Right atrium auricular region (tissue), 2 donors: ENCODE data around the gene CD58. TPM values are rescaled to one million over a fixed set of nuclear protein-coding genes. Genes with fewer than 3 reads are reported as not detected.
"Not testable (repeated sequence)": the region's sequence is repeated elsewhere in the genome, so short reads cannot be mapped to it uniquely, and the experiment has no call there.

Experiments used
- DNase-seq: peaks from one replicate; pipeline ENCODE4 v3.0.0-alpha.2; 2019; ENCODE audit warnings: low spot score
- H3K27ac ChIP-seq, 2 donors: fragments of 200-600 bp; sonication (generic); 1 replicate in 1 of 2; 2 replicates in 1 of 2; pipeline ENCODE4 v1.5.1; 2016 to 2019
- H3K27me3 ChIP-seq, 2 donors: fragments of 200-600 bp; sonication (generic); one replicate each; pipeline versions ENCODE4 v1.5.1 to v1.6.0; 2017 to 2019
- H3K36me3 ChIP-seq: fragments of 200-600 bp; sonication (generic); one replicate; pipeline ENCODE4 v1.5.1; 2016
- H3K4me1 ChIP-seq, 2 donors: fragments of 200-600 bp; sonication (generic); one replicate each; pipeline versions ENCODE4 v1.5.1 to v1.6.0; 2017 to 2019
- H3K4me3 ChIP-seq, 2 donors: fragments of 200-600 bp; sonication (generic); 1 replicate in 1 of 2; 2 replicates in 1 of 2; pipeline ENCODE4 v1.5.1; 2017 to 2019; ENCODE audit warnings: mild to moderate bottlenecking in 1 of 2, moderate library complexity in 1 of 2
- H3K9me3 ChIP-seq, 2 donors: fragments of 200-600 bp; sonication (generic); one replicate each; pipeline ENCODE4 v1.5.1; 2019
- total RNA-seq, 2 donors: library from RNA; depleted of rRNA; stranded (reverse); fragments of >200 nt; gene quantifications; one replicate each; pipeline ENCODE4 v1.1.0, GENCODE V29; 2016
- TF ChIP-seq, protein P1 (sequence below), 2 donors: fragments of 200-600 bp; sonication (generic); IDR thresholded peaks; one replicate each; pipeline ENCODE4 v1.5.1; 2019; ENCODE audit warnings: antibody characterized with exemption in 2 of 2

CD58 gene
- 10 to 100 TPM; 26.4 to 27.4 TPM for total RNA-seq

DNA sequence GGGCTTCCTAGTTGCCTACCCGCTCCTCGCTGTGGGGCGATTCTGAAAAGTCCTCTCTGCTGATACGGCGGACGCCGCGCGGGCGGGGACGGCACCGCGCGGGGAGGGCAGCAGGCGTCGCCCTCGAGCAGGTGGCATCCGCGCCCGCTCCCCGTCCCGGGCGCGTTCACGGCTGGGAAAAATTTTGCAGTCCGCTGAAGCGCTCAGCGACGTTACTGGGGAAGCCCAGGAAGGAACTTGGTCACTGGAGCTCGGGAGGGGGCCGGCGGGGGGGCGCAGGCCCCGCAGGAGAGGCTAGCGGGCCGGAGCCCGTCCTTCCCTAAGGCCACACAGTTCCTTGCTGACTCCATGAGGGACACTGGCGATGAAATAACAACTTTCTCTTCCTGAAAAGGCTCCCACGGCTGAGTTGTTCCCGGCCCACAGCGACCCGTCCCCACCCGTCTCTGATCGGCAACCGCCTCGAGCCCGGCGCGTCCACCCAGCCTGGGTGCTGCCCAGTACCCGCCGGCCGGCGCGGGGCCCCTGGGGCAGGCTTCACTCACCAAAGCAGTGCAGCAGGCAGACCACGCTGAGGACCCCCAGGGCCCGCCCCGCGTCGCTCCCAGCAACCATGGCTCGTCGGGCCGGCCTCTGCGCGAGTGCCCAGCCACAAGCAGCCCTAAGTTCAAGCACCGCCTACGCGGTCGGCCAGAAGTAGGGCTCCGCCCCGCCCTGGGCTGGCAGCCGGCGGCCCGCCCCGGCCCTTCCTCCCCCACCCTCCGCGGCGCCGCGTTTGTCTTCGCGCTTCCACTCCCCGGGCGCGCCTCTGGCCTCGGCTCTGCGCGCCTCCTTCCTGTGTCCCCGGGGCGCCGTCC is at the start of gene CD58:
Gene CD58 (minus strand): TSS at position 669 of the 857 bp plus-strand sequence. CDS start 54 bp downstream, at position 615.
- Histone ChIP-seq H3K9me3 (no peaks in the 10 kb centered on the region), H3K4me3 (peak within 1 kb of the TSS; percentile 85 to 96), H3K27ac (peak within 1 kb of the TSS; percentile 99), H3K27me3 (no peaks in the 10 kb centered on the region), H3K4me1 (peaks cover 0 to 73% of the 10 kb centered on the region in 2 donors), H3K36me3 (no peaks in the 10 kb centered on the region)
- TF ChIP-seq, protein P1, sequence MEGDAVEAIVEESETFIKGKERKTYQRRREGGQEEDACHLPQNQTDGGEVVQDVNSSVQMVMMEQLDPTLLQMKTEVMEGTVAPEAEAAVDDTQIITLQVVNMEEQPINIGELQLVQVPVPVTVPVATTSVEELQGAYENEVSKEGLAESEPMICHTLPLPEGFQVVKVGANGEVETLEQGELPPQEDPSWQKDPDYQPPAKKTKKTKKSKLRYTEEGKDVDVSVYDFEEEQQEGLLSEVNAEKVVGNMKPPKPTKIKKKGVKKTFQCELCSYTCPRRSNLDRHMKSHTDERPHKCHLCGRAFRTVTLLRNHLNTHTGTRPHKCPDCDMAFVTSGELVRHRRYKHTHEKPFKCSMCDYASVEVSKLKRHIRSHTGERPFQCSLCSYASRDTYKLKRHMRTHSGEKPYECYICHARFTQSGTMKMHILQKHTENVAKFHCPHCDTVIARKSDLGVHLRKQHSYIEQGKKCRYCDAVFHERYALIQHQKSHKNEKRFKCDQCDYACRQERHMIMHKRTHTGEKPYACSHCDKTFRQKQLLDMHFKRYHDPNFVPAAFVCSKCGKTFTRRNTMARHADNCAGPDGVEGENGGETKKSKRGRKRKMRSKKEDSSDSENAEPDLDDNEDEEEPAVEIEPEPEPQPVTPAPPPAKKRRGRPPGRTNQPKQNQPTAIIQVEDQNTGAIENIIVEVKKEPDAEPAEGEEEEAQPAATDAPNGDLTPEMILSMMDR (IDR thresholded peaks at IDR 0.05), result peak; percentile 69 to 75
- DNase-seq, result peak; percentile 93

DNA sequence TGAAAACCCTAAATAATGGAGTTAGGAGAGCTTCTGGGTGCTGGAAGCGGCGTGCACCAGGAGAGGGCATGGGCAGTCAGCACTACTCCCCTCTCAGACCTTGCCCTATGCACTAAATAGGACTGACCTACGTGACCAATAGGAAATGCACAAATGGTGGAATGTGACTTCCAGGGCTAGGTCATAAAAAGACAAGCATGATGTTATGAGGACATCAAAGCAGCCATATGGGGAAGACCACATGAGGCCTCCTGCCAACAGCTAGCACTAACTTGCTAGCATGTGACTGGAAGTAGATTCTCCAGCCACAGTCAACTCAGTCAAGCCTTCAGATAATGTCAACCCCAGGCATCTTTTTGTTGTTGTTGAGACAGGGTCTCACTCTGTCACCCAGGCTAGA is 49.6 kb upstream of the CD58 start:
- not testable (repeated sequence) for H3K27me3 ChIP-seq, H3K9me3 ChIP-seq, H3K4me3 ChIP-seq, H3K36me3 ChIP-seq, DNase-seq, H3K27ac ChIP-seq, H3K4me1 ChIP-seq

GRCh38 chr1:116619106-116619505 is 48.3 kb upstream of the CD58 start:
- not testable (repeated sequence) for DNase-seq, H3K27me3 ChIP-seq, H3K9me3 ChIP-seq, H3K4me1 ChIP-seq, H3K27ac ChIP-seq, H3K4me3 ChIP-seq, H3K36me3 ChIP-seq

DNA sequence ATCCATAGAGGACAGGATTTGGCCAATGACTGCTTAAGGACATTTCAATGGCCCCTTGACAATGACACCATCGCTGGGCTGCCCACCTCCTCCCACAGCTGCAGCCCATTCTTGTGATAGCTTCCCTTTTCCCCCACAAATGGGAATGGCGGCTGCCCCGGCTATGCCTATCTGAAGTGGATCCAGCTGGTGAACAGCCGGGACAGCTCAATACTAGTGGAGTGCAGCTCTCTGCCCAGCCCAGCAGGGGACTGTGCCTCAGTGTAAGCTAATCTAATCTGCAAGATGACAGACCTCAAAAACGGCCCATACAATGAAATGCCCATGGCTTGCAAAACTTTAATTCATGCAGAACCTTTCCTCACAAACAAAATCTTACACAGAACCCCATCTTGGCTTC is 47.0 kb upstream of the CD58 start:
- not testable (repeated sequence) for H3K4me3 ChIP-seq, H3K36me3 ChIP-seq, DNase-seq, H3K9me3 ChIP-seq, H3K27ac ChIP-seq, H3K4me1 ChIP-seq, H3K27me3 ChIP-seq

DNA sequence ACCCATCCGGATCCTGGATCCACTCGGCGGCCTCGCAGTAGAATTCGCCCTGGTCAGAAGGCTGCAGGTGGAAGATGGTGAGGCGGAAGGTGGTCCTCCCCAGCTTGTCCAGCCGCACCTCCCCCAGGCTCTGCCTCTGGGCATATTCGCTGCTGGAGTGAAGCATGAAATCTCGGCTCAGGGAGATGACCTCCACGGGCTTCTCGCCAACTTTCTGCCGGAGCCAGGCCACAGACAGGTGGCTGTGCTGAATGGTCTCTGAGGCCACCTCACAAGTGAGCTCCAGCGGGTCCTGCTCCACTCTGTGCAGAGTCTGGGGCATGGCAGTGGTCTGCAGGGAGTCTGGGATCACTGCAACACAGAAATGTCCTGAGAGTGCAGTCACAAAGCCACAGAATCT is 43.0 kb upstream of the CD58 start:
- H3K27me3 ChIP-seq, H3K4me1 ChIP-seq, H3K27ac ChIP-seq, H3K9me3 ChIP-seq, H3K36me3 ChIP-seq, H3K4me3 ChIP-seq, DNase-seq: not testable (repeated sequence)

DNA sequence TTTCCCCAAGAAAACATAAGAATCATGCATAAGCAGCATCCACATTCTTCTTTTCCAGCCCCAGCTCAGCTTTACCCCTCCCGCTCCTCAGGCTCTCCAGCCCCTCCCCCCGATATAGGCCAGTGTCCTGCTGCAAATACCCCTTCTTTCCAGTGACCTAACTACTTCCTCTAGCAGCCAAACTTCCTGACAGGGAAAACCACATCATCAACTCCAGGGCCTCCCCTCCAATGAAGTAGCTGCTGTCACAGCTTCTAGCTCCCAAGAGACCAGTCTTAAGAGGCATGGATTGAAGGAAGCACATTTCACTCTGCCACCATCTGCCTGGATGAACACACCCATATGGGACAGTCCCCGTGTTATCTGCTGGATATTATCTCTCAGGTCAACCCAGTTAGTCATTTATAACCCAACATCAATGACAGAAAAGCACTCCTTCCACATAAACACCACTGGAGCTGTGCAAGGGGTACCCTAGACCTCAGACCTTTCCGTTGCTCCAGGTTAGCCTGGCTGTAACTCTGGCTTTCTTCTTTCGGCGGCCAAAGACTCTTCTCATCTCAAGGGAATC is 39.1 kb upstream of the CD58 start:
- H3K4me3 ChIP-seq, H3K27ac ChIP-seq, H3K27me3 ChIP-seq, H3K9me3 ChIP-seq, H3K4me1 ChIP-seq, H3K36me3 ChIP-seq, DNase-seq: not testable (repeated sequence)

- not testable (repeated sequence) for H3K27ac ChIP-seq, DNase-seq, H3K4me3 ChIP-seq, H3K9me3 ChIP-seq, H3K36me3 ChIP-seq, H3K4me1 ChIP-seq, H3K27me3 ChIP-seq
These were observed 38.0 kb upstream of the CD58 start for GRCh38 chr1:116608841-116609240.

DNA sequence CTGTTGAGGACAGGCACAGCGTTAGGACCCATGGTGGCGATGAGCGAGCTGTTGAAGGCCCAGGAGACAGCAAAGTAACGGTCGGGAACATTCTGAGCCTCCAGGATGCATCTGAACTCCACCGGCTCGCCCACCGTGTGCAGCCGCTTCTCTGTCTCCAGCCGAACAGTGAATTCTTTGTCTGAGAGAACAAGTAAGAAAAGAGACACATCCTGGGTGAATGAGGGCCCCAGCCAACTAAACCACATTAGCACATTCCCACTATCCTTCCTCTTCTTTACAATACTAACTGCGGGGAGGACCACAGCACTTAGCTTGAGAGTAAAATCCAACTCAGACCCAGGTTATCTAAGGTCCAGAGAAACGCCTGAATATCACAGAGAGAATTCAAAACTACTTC is 37.3 kb upstream of the CD58 start:
- not testable (repeated sequence) for DNase-seq, H3K27ac ChIP-seq, H3K9me3 ChIP-seq, H3K4me3 ChIP-seq, H3K36me3 ChIP-seq, H3K27me3 ChIP-seq, H3K4me1 ChIP-seq

DNA sequence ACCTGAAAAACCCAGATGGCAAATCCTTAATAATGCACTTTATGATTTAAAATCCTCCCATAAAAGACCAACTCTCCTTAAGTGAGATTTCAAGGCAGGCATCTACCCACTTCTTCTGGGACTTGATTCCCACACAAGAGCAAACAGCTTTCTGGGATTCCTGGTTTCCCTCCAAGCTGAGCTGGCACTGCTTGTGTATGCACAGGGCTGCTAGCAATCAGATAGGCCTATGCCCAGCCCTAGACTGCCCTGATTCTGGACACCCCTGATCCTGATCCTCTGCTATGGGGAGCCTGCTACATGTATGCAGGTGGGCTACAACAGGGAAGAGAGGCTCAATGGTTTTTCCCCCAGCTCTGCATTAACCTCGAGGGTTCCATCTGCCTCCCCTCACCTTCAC is 36.6 kb upstream of the CD58 start:
- not testable (repeated sequence) for DNase-seq, H3K36me3 ChIP-seq, H3K27me3 ChIP-seq, H3K4me3 ChIP-seq, H3K9me3 ChIP-seq, H3K4me1 ChIP-seq, H3K27ac ChIP-seq

DNA sequence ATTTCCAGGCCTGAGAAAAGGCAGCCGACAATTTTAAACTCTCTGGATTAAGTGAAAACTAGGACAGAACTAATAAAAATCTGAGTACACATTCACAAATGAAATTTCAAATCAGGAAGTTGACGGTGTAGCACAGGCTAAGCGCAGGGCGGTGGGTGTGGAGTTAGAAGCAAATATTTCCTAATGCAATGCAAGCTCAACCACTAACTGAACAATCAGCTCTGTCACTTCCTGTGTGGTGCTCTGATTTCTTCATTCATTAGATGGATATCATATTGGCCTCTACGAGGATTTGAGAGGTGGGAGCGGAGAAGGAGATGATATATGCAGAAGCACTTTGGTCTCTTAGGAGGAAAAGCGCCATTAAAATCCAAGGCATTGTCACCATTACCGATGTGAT is 35.2 kb upstream of the CD58 start:
- H3K27ac ChIP-seq, H3K27me3 ChIP-seq, DNase-seq, H3K4me3 ChIP-seq, H3K36me3 ChIP-seq, H3K4me1 ChIP-seq, H3K9me3 ChIP-seq: not testable (repeated sequence)
